Nephron (organoid): Measurements from ENCODE around the gene METTL3.

ENCODE experiments used
- H3K27ac Mint-ChIP-seq, 3 experiments: 2 replicates each; pipeline ENCODE4 v1.8.0; 2020; ENCODE audit warnings: mixed read lengths in 3 of 3, mild to moderate bottlenecking in 2 of 3, moderate library complexity in 1 of 3
- H3K27me3 Mint-ChIP-seq: 2 replicates; pipeline ENCODE4 v1.8.0; 2021; ENCODE audit warnings: low read depth, mild to moderate bottlenecking, moderate library complexity, mixed read lengths
- H3K36me3 Mint-ChIP-seq: 2 replicates; pipeline ENCODE4 v1.8.0; 2020; ENCODE audit warnings: low read depth, mixed read lengths
- H3K4me1 Mint-ChIP-seq: 2 replicates; pipeline ENCODE4 v1.8.0; 2020; ENCODE audit warnings: mixed read lengths
- H3K4me3 Mint-ChIP-seq, 3 experiments: 2 replicates each; pipeline ENCODE4 v1.8.0; 2020; ENCODE audit warnings: mild to moderate bottlenecking in 3 of 3, mixed read lengths in 3 of 3, moderate library complexity in 2 of 3
- H3K9me3 Mint-ChIP-seq: 2 replicates; pipeline ENCODE4 v1.8.0; 2020; ENCODE audit warnings: mixed read lengths
- CTCF ChIP-seq, 3 experiments: fragments of 200-600 bp; sonication (generic); IDR thresholded peaks; one replicate each; pipeline ENCODE4 v1.5.0; 2021; ENCODE audit warnings: antibody characterized with exemption in 3 of 3; ENCODE audit not compliant: unreplicated experiment in 3 of 3

The METTL3 gene

GRCh38 chr14:21514341-21514740 is 3.2 kb upstream of the METTL3 start:
- Mint-ChIP-seq H3K9me3 (peaks cover 2% of the 10 kb centered on the region), H3K4me1 (peaks cover 15% of the 10 kb centered on the region), H3K27ac (peak overlapping the region in 2 of 3 experiments; percentile 43 to 61), H3K27me3 (no peaks in the 10 kb centered on the region), H3K36me3 (peaks cover 11% of the 10 kb centered on the region), H3K4me3 (no peak overlapping the region)
- TF ChIP-seq CTCF (IDR thresholded peaks at IDR 0.05; ENCODE audit: unreplicated experiment in 3 of 3), result no peak

GRCh38 chr14:21509432-21510143 is 1.6 kb downstream of the METTL3 start:
- Mint-ChIP-seq H3K9me3 (peaks cover 2% of the 10 kb centered on the region), H3K27me3 (no peaks in the 10 kb centered on the region), H3K4me3 (peak overlapping the region; percentile 98 to 99 (median 98)), H3K4me1 (peaks cover 15% of the 10 kb centered on the region), H3K36me3 (peaks cover 22% of the 10 kb centered on the region), H3K27ac (peak overlapping the region in 2 of 3 experiments; percentile 96 to 98)
- TF ChIP-seq CTCF (IDR thresholded peaks at IDR 0.05; ENCODE audit: unreplicated experiment in 3 of 3), result no peak

GRCh38 chr14:21506557-21506956 is 4.6 kb downstream of the METTL3 start:
- Mint-ChIP-seq H3K4me3 (no peak overlapping the region), H3K9me3 (peaks cover 2% of the 10 kb centered on the region), H3K27ac (no peak overlapping the region), H3K27me3 (no peaks in the 10 kb centered on the region), H3K4me1 (peaks cover 15% of the 10 kb centered on the region), H3K36me3 (peaks cover 43% of the 10 kb centered on the region)
- TF ChIP-seq CTCF (IDR thresholded peaks at IDR 0.05; ENCODE audit: unreplicated experiment in 3 of 3), result no peak

- Mint-ChIP-seq H3K4me1 (peaks cover 6% of the 10 kb centered on the region), H3K27ac (no peak overlapping the region), H3K36me3 (peaks cover 57% of the 10 kb centered on the region), H3K4me3 (no peak overlapping the region), H3K9me3 (no peaks in the 10 kb centered on the region), H3K27me3 (no peaks in the 10 kb centered on the region)
- TF ChIP-seq CTCF (IDR thresholded peaks at IDR 0.05; ENCODE audit: unreplicated experiment in 3 of 3), result no peak
These were observed 6.1 kb downstream of the METTL3 start for GRCh38 chr14:21505012-21505553.

GRCh38 chr14:21503376-21503775 is 7.8 kb downstream of the METTL3 start:
- Mint-ChIP-seq H3K4me3 (no peak overlapping the region), H3K4me1 (no peaks in the 10 kb centered on the region), H3K27ac (no peak overlapping the region), H3K36me3 (peaks cover 67% of the 10 kb centered on the region), H3K9me3 (no peaks in the 10 kb centered on the region), H3K27me3 (no peaks in the 10 kb centered on the region)
- no peak for TF ChIP-seq CTCF (IDR thresholded peaks at IDR 0.05; ENCODE audit: unreplicated experiment in 3 of 3)

- H3K4me3 Mint-ChIP-seq, result no peak overlapping the region
- TF ChIP-seq CTCF (IDR thresholded peaks at IDR 0.05; ENCODE audit: unreplicated experiment in 3 of 3), result no peak
- no peaks in the 10 kb centered on the region for H3K27me3 Mint-ChIP-seq
- H3K9me3 Mint-ChIP-seq, result no peaks in the 10 kb centered on the region
- peak overlapping the region in 1 of 3 experiments; percentile 40 for H3K27ac Mint-ChIP-seq
- H3K36me3 Mint-ChIP-seq, result peaks cover 64% of the 10 kb centered on the region
- H3K4me1 Mint-ChIP-seq, result no peaks in the 10 kb centered on the region
These were observed 9.6 kb downstream of the METTL3 start for GRCh38 chr14:21501568-21501967.
